ENCODE measurements around the gene CSTF3. TPM values are rescaled to one million over a fixed set of nuclear protein-coding genes. Genes with fewer than 3 reads are reported as not detected.

Gene CSTF3
- 10 to 100 TPM; 11.2 to 23.3 (median 18.2) TPM for total RNA-seq

- no peaks in the 10 kb centered on the region for H3K27me3 ChIP-seq
- no peaks in the 10 kb centered on the region for H3K36me3 ChIP-seq
- 3% methylated on average over 22 to 25 of the region's 40 CpGs for WGBS, 2 donors
- peaks cover 5 to 52% (median 22%) of the 10 kb centered on the region in 3 donors for H3K4me1 ChIP-seq
- H3K4me3 ChIP-seq = peak within 1 kb of the TSS; percentile 47 to 89 (median 81)
- TF ChIP-seq POLR2A (IDR thresholded peaks at IDR 0.05) = peak in 3 of 4 donors; percentile 38 to 66 (median 41)
- peak; percentile 23 to 82 (median 60) for TF ChIP-seq CTCF (IDR thresholded peaks at IDR 0.05)
- peak; percentile 92 for DNase-seq
- intact Hi-C loops (cut with DNase I) = loop anchor here (5.0 to 10.0 kb wide), 2 partner anchors 103 to 166 kb away; no protein-coding TSS in a partner anchor
- peak within 1 kb of the TSS; percentile 74 to 91 (median 86) for H3K27ac ChIP-seq
- no peaks in the 10 kb centered on the region for H3K9me3 ChIP-seq
Measured at GRCh38 chr11:33161120-33162005, at the start of gene CSTF3. CSTF3 (minus strand) TSS chr11:33161480; CDS start chr11:33161325, 155 bp downstream.

- DNase-seq = no peak
- H3K4me3 ChIP-seq = no peak overlapping the region
- no peaks in the 10 kb centered on the region for H3K27me3 ChIP-seq
- no peaks in the 10 kb centered on the region for H3K9me3 ChIP-seq
- H3K4me1 ChIP-seq = peaks cover 0 to 4% (median 0%) of the 10 kb centered on the region in 3 donors
- TF ChIP-seq POLR2A (IDR thresholded peaks at IDR 0.05) = no peak
- H3K27ac ChIP-seq = peak overlapping the region in 3 of 4 donors; percentile 6 to 52 (median 34)
- intact Hi-C loops (cut with DNase I) = no loop called here
- WGBS, 2 donors = 77 to 86% methylated on average over 1 of the region's 1 CpG
- no peaks in the 10 kb centered on the region for H3K36me3 ChIP-seq
Measured at GRCh38 chr11:33208150-33208549, 46.9 kb upstream of the CSTF3 start.

- Histone ChIP-seq H3K27me3 (no peaks in the 10 kb centered on the region), H3K4me1 (peaks cover 0 to 4% (median 0%) of the 10 kb centered on the region in 3 donors), H3K9me3 (no peaks in the 10 kb centered on the region), H3K27ac (peak overlapping the region in 3 of 4 donors; percentile 6 to 52 (median 34)), H3K4me3 (no peak overlapping the region), H3K36me3 (no peaks in the 10 kb centered on the region)
- DNase-seq = no peak
- no peak for TF ChIP-seq POLR2A (IDR thresholded peaks at IDR 0.05)
- intact Hi-C loops (cut with DNase I) = no loop called here
- 52 to 57% methylated on average over 4 of the region's 4 CpGs for WGBS, 2 donors
Measured at GRCh38 chr11:33207408-33207985, 46.2 kb upstream of the CSTF3 start.

GRCh38 chr11:33197915-33198727, 36.8 kb upstream of the CSTF3 start:
- no peak overlapping the region for H3K27ac ChIP-seq
- WGBS, 2 donors = 81 to 82% methylated on average over 14 of the region's 14 CpGs

GRCh38 chr11:33195462-33196173, 34.3 kb upstream of the CSTF3 start:
- no peak for TF ChIP-seq POLR2A (IDR thresholded peaks at IDR 0.05)
- TF ChIP-seq CTCF (IDR thresholded peaks at IDR 0.05) = no peak
- intact Hi-C loops (cut with DNase I) = no loop called here
- Histone ChIP-seq H3K27me3 (no peaks in the 10 kb centered on the region), H3K9me3 (no peaks in the 10 kb centered on the region), H3K27ac (no peak overlapping the region), H3K4me3 (no peak overlapping the region), H3K36me3 (no peaks in the 10 kb centered on the region), H3K4me1 (no peaks in the 10 kb centered on the region)
- DNase-seq = no peak
- WGBS, 2 donors = 55 to 59% methylated on average over 4 of the region's 4 CpGs

More at GRCh38 chr11:33197915-33198727, 36.8 kb upstream of the CSTF3 start:
- no peaks in the 10 kb centered on the region for H3K36me3 ChIP-seq
- intact Hi-C loops (cut with DNase I) = no loop called here
- TF ChIP-seq CTCF (IDR thresholded peaks at IDR 0.05) (no peak), POLR2A (IDR thresholded peaks at IDR 0.05) (no peak)
- H3K27me3 ChIP-seq = no peaks in the 10 kb centered on the region
- H3K4me1 ChIP-seq = no peaks in the 10 kb centered on the region
- no peaks in the 10 kb centered on the region for H3K9me3 ChIP-seq
- no peak overlapping the region for H3K4me3 ChIP-seq
- DNase-seq = no peak
